Upper lobe of left lung (tissue), 4 donors: ENCODE data around the gene ARFRP1.

Source experiments
- POLR2A ChIP-seq, 4 donors: fragments of 450-650 bp; IDR thresholded peaks; one replicate each; pipeline ENCODE4 v1.5.1; 2016 to 2017; ENCODE audit warnings: antibody characterized with exemption in 4 of 4, mild to moderate bottlenecking in 2 of 4
- TF ChIP-seq, protein P1 (sequence below), 6 experiments: fragments of 450-650 bp in 4 of 6; fragments of 200-600 bp in 2 of 6; sonication (generic) in 2 of 6; IDR thresholded peaks; one replicate each; pipeline ENCODE4 v1.5.1; 2016 to 2019; ENCODE audit warnings: antibody characterized with exemption in 6 of 6

DNA sequence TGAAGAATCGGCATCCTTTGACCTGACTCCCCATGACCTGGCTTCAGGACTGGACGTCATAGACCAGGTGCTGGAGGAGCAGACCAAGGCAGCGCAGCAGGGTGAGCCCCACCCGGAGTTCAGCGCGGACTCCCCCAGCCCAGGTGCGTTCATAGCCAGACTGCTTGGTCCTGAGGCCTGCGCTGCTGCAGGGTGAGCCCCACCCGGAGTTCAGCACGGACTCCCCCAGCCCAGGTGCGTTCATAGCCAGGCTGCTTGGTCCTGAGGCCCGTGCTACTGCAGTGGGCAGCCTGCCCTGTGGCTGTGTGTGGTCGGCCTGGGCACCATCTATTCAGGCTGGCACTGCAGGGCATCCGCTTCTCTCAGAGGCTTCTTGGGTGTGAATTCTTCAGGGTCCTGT lies 33.8 kb downstream of the ARFRP1 start:
- no peak for TF ChIP-seq POLR2A (IDR thresholded peaks at IDR 0.05)
- TF ChIP-seq, protein P1, sequence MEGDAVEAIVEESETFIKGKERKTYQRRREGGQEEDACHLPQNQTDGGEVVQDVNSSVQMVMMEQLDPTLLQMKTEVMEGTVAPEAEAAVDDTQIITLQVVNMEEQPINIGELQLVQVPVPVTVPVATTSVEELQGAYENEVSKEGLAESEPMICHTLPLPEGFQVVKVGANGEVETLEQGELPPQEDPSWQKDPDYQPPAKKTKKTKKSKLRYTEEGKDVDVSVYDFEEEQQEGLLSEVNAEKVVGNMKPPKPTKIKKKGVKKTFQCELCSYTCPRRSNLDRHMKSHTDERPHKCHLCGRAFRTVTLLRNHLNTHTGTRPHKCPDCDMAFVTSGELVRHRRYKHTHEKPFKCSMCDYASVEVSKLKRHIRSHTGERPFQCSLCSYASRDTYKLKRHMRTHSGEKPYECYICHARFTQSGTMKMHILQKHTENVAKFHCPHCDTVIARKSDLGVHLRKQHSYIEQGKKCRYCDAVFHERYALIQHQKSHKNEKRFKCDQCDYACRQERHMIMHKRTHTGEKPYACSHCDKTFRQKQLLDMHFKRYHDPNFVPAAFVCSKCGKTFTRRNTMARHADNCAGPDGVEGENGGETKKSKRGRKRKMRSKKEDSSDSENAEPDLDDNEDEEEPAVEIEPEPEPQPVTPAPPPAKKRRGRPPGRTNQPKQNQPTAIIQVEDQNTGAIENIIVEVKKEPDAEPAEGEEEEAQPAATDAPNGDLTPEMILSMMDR (IDR thresholded peaks at IDR 0.05) = no peak
